Gastrocnemius medialis (tissue), 4 donors: ENCODE measurements around the gene FARP1. TPM values are rescaled to one million over a fixed set of nuclear protein-coding genes. Genes with fewer than 3 reads are reported as not detected.

Experiments
- ATAC-seq, 2 donors: fragments of 150-250 bp; one replicate each; pipeline ENCODE4 v1.9.1; 2016
- DNase-seq, 2 donors: peaks; one replicate each; pipeline ENCODE4 v3.0.0-alpha.2; 2019
- H3K27ac ChIP-seq, 4 donors: fragments of 200-600 bp; sonication (generic); 1 replicate in 1 of 4; 2 replicates in 3 of 4; pipeline ENCODE4 v1.5.1; 2016 to 2018; ENCODE audit warnings: mild to moderate bottlenecking in 2 of 4, moderate library complexity in 1 of 4
- H3K27me3 ChIP-seq, 3 donors: fragments of 200-600 bp; sonication (generic) in 2 of 3; 1 replicate in 1 of 3; 2 replicates in 2 of 3; pipeline versions ENCODE4 v1.5.1 to v1.6.0; 2016 to 2019; ENCODE audit warnings: mild to moderate bottlenecking in 1 of 3, moderate library complexity in 1 of 3
- H3K36me3 ChIP-seq, 2 donors: fragments of 200-600 bp; sonication (generic) in 1 of 2; one replicate each; pipeline ENCODE4 v1.5.1; 2017 to 2018
- H3K4me1 ChIP-seq, 2 donors: fragments of 200-600 bp; sonication (generic) in 1 of 2; one replicate each; pipeline ENCODE4 v1.5.1; 2016 to 2017; ENCODE audit warnings: mild to moderate bottlenecking in 2 of 2
- H3K4me3 ChIP-seq, 4 donors: fragments of 200-600 bp; sonication (generic) in 3 of 4; 1 replicate in 1 of 4; 2 replicates in 3 of 4; pipeline ENCODE4 v1.5.1; 2016 to 2019; ENCODE audit warnings: mild to moderate bottlenecking in 2 of 4
- H3K9me3 ChIP-seq, 3 donors: fragments of 200-600 bp; sonication (generic) in 2 of 3; 1 replicate in 1 of 3; 2 replicates in 2 of 3; pipeline ENCODE4 v1.5.1; 2016 to 2019
- POLR2A ChIP-seq, 2 donors: fragments of 450-650 bp; IDR thresholded peaks; one replicate each; pipeline ENCODE4 v1.6.1; 2017; ENCODE audit warnings: antibody characterized with exemption in 2 of 2, mild to moderate bottlenecking in 2 of 2, moderate library complexity in 2 of 2
- in situ Hi-C, 4 donors: fragments of 200-750 bp; cut with MboI; loops; one replicate each; pipeline versions ENCODE4 v1.15.0 to v1.8.0; 2017; ENCODE audit warnings: low sequenced_read_pairs in 4 of 4
- intact Hi-C: fragments of 100-400 bp; cut with DNase I; formaldehyde crosslinking; loops from one replicate; pipeline ENCODE4 v1.15.1; 2023; ENCODE audit warnings: low total_unique reads
- total RNA-seq, 4 donors: library from RNA; depleted of rRNA; stranded (reverse); fragments of >200 nt; gene quantifications; one replicate each; pipeline versions ENCODE4 v1.1.0 to v1.2.3, GENCODE V29; 2016
- TF ChIP-seq, protein P1 (sequence below), 5 experiments: fragments of 450-650 bp in 3 of 5; fragments of 200-600 bp in 2 of 5; sonication (generic) in 2 of 5; IDR thresholded peaks in 4 of 5; conservative IDR thresholded peaks in 1 of 5; 1 replicate in 4 of 5; 2 replicates in 1 of 5; pipeline ENCODE4 v1.5.1; 2016 to 2019; ENCODE audit warnings: antibody characterized with exemption in 5 of 5, mild to moderate bottlenecking in 3 of 5, moderate library complexity in 3 of 5

FARP1 gene
- total RNA-seq, 4 donors from 2014 or later, result 3.5 to 9.8 (median 4.9) TPM

DNA sequence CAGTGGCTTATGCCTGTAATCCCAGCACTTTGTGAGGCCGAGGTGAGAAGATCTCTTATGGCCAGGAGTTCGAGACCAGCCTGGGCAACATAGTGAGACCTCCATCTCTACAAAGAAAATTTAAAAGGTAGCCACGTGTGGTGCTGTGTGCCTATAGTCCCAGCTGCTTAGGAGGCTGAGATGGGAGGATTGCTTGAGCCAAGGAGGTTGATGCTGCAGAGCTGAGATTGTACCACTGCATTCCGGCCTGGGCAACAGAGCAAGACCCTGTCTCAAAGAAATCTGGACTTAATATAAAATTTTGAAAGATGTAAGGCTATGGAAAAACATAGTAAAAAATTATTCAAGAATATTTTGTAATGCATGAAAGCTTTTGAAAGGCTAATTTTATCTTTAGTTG, 99.5 kb downstream of the FARP1 start:
- Histone ChIP-seq H3K27me3 (no peaks in the 10 kb centered on the region), H3K27ac (no peak overlapping the region), H3K36me3 (no peaks in the 10 kb centered on the region), H3K4me1 (no peaks in the 10 kb centered on the region), H3K9me3 (no peaks in the 10 kb centered on the region), H3K4me3 (no peak overlapping the region)
- intact Hi-C loops, result no loop called here
- TF ChIP-seq, protein P1, sequence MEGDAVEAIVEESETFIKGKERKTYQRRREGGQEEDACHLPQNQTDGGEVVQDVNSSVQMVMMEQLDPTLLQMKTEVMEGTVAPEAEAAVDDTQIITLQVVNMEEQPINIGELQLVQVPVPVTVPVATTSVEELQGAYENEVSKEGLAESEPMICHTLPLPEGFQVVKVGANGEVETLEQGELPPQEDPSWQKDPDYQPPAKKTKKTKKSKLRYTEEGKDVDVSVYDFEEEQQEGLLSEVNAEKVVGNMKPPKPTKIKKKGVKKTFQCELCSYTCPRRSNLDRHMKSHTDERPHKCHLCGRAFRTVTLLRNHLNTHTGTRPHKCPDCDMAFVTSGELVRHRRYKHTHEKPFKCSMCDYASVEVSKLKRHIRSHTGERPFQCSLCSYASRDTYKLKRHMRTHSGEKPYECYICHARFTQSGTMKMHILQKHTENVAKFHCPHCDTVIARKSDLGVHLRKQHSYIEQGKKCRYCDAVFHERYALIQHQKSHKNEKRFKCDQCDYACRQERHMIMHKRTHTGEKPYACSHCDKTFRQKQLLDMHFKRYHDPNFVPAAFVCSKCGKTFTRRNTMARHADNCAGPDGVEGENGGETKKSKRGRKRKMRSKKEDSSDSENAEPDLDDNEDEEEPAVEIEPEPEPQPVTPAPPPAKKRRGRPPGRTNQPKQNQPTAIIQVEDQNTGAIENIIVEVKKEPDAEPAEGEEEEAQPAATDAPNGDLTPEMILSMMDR (IDR thresholded peaks at IDR 0.05 in 4 of 5, conservative IDR thresholded peaks at IDR 0.05 in 1 of 5), result no peak
- TF ChIP-seq POLR2A (IDR thresholded peaks at IDR 0.05), result no peak
- ATAC-seq, result no peak
- in situ Hi-C loops, result no loop called here
- no peak for DNase-seq

DNA sequence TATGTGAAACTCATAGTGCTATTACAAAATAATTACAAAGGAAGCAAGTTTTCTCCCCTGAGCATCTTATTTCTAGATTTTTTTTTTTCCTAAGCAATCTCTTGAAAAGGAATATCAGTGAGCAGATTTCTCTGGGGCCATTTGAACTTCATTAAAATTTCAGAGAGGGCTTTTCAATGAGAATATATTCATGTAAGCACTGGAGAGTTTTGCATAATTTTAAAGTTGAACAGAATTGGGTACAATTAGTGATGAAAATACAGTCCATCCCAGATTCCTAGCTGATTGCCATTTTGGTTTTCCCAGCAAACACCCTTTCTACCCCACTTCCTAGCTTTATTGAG, 101.0 kb downstream of the FARP1 start:
- no peaks in the 10 kb centered on the region for H3K4me1 ChIP-seq
- TF ChIP-seq POLR2A (IDR thresholded peaks at IDR 0.05), result no peak
- TF ChIP-seq, protein P1 (IDR thresholded peaks at IDR 0.05 in 4 of 5, conservative IDR thresholded peaks at IDR 0.05 in 1 of 5), result no peak
- no peaks in the 10 kb centered on the region for H3K36me3 ChIP-seq
- no peak overlapping the region for H3K27ac ChIP-seq
- DNase-seq (no peak), ATAC-seq (no peak)
- H3K27me3 ChIP-seq, result no peaks in the 10 kb centered on the region
- intact Hi-C loops, result no loop called here
- no peak overlapping the region for H3K4me3 ChIP-seq
- in situ Hi-C loops, result no loop called here
- no peaks in the 10 kb centered on the region for H3K9me3 ChIP-seq

DNA sequence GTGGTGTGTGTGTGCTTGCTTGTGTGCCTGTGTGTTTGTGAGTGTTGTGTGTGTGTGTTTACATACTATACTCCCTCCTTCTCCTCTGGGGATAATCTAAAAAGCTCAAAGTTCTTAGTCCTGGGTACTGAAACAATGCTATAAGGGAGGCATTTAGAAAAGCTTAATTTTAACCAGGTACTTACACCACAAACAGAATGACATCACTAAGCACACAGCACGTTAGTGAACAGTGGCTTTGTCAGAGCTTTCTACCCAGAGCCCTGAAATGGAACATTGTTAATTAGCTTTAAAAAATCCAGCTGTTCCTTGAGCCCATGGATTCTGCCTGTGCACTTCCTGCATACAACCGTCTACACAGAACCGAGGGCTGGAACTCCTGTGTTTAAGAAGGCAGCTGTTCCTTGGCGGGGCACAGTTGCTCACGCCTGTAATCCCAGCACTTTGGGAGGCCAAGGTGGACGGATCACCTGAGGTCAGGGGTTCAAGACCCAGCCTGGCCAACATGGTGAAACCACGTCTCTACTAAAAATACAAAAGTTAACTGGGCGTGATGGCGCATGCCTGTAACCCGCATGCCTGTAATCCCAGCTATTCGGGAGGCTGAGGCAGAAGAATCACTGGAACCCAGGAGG, 103.8 kb downstream of the FARP1 start:
- in situ Hi-C loops, result no loop called here

DNA sequence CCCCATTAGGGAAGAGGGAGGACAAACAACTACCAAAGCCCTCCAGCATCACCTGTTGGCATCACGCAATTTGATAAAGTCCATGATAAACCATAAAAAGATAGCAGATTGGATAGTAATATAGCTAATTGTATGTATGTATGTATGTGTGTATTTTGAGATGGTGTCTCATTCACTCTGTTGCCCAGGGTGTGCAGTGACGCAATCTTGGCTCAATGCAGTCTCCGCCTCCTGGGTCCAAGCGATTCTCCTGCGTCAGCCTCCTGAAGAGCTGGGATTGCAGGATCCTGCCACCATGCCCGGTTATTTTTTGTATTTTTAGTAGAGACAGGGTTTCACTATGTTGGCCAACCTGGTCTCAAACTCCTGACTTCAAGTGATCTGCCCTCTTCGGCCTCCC, 108.8 kb downstream of the FARP1 start:
- TF ChIP-seq POLR2A (IDR thresholded peaks at IDR 0.05), result no peak
- TF ChIP-seq, protein P1 (IDR thresholded peaks at IDR 0.05 in 4 of 5, conservative IDR thresholded peaks at IDR 0.05 in 1 of 5), result no peak
- ATAC-seq (no peak), DNase-seq (no peak)
- intact Hi-C loops (no loop called here), in situ Hi-C loops (no loop called here)
- Histone ChIP-seq H3K4me1 (no peaks in the 10 kb centered on the region), H3K4me3 (no peak overlapping the region), H3K36me3 (no peaks in the 10 kb centered on the region), H3K27ac (no peak overlapping the region), H3K27me3 (no peaks in the 10 kb centered on the region), H3K9me3 (no peaks in the 10 kb centered on the region)

More for the DNA sequence above, 103.8 kb downstream of the FARP1 start:
- intact Hi-C loops, result no loop called here
- TF ChIP-seq, protein P1 (IDR thresholded peaks at IDR 0.05 in 4 of 5, conservative IDR thresholded peaks at IDR 0.05 in 1 of 5), result no peak
- no peak for TF ChIP-seq POLR2A (IDR thresholded peaks at IDR 0.05)
- H3K36me3 ChIP-seq, result no peaks in the 10 kb centered on the region
- no peaks in the 10 kb centered on the region for H3K27me3 ChIP-seq
- no peak overlapping the region for H3K4me3 ChIP-seq
- no peaks in the 10 kb centered on the region for H3K9me3 ChIP-seq
- no peaks in the 10 kb centered on the region for H3K4me1 ChIP-seq
- DNase-seq, result no peak
- no peak for ATAC-seq
- no peak overlapping the region for H3K27ac ChIP-seq

DNA sequence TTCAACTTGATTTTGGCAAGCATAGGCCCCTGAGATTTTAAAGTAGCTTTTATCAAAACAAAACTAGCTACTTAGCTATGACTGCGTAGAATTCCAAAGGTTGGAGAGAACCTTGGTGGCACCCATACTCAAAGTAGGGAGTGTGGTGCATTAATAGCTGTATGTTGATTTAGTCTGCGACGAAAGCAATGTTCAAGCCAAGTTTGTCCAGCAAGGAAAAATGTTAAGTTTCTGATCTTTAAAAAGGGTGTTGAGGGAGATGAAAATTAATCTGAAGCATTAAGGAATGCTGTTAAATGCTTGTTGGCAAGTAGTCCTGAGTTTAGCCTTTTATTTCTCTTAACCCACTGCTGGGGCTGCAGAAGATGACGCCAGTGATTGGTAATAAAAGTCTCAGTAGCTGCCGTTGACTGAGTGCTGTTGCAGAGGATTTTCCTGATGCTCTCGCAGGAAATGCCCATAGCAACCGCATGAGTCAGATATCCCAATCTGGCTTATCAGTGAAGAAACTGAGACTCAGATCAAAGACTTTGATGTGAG, 110.1 kb downstream of the FARP1 start:
- Histone ChIP-seq H3K27ac (no peak overlapping the region), H3K27me3 (no peaks in the 10 kb centered on the region), H3K4me3 (no peak overlapping the region), H3K4me1 (no peaks in the 10 kb centered on the region), H3K9me3 (no peaks in the 10 kb centered on the region), H3K36me3 (no peaks in the 10 kb centered on the region)
- intact Hi-C loops (no loop called here), in situ Hi-C loops (no loop called here)
- ATAC-seq, result no peak
- no peak for DNase-seq
- no peak for TF ChIP-seq POLR2A (IDR thresholded peaks at IDR 0.05)
- TF ChIP-seq, protein P1 (IDR thresholded peaks at IDR 0.05 in 4 of 5, conservative IDR thresholded peaks at IDR 0.05 in 1 of 5), result no peak
